ENCODE measurements around the gene GPR17. TPM values are rescaled to one million over a fixed set of nuclear protein-coding genes. Genes with fewer than 3 reads are reported as not detected.

GPR17 gene
- total RNA-seq, 2 donors from 2014 or later, result not detected

DNA sequence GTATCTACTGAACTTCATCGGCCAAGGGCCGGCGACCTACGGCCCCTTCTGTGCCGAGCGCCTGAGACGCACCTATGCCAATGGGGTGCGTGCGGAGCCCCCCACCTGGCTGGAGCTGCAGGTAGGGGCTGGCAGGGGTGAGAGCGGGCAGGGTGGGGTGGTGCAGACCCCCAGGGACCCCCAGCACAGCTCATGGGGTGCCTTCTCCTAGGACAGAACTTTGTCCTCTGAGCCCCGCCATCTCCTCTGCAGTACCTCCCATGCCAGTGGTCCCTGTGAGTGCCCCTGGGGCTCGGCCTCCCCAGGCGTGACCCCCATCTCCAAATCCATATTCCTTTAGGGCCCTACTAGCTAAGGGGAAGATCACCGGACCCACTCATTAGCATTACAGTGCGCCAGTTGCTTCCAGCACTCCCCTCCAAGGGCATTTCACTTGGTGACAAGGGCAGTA, 23.9 kb upstream of the GPR17 start:
- Mint-ChIP-seq H3K27me3 (peaks cover 10 to 12% of the 10 kb centered on the region in 2 donors), H3K36me3 (no peaks in the 10 kb centered on the region), H3K9me3 (no peaks in the 10 kb centered on the region), H3K4me1 (ENCODE audit: low read depth in 2 of 2) (peaks cover 0 to 3% of the 10 kb centered on the region in 2 donors), H3K4me3 (no peak overlapping the region), H3K27ac (no peak overlapping the region)
- ATAC-seq (no peak), DNase-seq (ENCODE audit: low spot score) (peak; percentile 50)

DNA sequence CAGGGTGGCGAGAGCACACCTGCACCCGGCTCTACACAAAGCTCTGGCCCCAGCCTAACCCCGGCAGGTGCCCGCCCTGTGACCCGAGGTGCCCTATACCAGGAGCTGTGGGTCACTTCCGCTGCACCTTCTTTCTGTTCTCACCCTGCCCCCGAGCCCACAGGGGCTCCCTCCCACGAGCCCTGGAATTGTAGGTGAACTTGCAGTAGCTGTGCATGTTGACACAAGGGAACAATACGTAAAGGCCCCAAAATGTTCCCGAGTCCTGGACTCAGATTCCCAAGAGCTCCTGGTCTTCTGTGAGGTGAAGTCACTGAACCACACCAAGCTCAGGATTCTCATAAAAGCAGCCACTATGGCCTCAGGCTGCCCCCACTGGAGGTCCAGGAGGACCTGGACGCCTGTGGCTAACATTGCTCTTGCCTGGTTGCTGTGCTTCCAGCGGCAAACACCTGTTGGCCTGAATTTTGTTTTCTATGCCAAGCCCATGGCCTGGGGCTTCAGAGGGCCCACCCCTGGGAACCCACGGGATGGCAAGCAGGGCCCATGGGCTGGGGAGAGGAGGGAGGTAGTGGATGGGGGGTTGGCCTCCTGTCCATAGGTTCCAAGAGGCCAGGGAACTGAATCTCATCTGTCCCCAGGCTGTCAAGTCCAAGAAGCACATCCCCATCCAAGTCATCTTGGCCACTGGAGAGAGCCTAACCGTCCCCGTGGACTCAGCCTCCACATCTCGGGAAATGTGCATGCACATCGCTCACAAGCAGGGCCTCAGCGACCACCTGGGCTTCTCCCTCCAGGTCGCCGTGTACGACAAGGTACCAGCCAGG, 23.2 kb upstream of the GPR17 start:
- peaks cover 4 to 11% of the 10 kb centered on the region in 2 donors for H3K27me3 Mint-ChIP-seq
- H3K4me1 Mint-ChIP-seq (ENCODE audit: low read depth in 2 of 2), result peaks cover 0 to 3% of the 10 kb centered on the region in 2 donors
- H3K4me3 Mint-ChIP-seq, result no peak overlapping the region
- ATAC-seq, result no peak
- no peaks in the 10 kb centered on the region for H3K9me3 Mint-ChIP-seq
- H3K36me3 Mint-ChIP-seq, result no peaks in the 10 kb centered on the region
- DNase-seq (ENCODE audit: low spot score), result peak; percentile 58
- no peak overlapping the region for H3K27ac Mint-ChIP-seq

DNA sequence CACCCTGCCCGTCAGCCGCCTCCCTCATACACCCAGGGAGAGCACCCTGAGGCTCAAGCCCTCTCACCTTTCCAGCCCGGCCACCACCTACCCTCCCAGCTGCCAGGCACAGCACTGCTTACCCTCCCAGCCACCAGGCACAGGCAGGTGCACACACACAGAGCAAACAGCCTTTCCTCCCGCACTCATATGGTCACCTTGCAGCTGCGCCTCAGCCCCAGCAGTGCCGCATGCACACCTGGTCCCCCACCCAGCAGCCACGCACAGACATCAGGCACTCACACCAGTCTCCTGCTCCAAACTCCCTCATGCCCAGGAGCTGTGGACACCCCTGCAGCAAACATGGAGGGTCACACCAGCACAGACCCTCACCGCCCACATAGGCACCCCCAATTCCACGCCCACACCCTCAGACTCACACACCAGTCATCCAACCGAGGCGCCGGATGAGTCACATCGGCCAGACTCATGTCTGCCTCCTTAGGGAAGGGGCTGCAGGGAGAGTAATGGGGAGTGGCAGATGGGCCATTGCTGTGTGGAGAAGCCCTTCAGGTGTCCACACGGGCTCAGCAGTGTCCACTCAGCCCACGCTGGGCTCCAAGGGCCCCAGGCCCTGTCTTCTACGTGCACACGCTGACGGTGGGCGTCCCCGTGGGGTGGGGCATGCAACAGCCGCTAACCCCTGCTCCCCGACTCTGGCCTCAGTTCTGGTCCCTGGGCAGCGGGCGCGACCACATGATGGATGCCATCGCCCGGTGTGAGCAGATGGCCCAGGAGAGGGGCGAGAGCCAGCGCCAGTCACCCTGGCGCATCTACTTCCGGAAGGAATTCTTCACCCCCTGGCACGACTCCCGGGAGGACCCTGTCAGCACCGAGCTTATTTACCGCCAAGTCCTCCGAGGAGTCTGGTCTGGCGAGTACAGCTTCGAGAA, 22.3 kb upstream of the GPR17 start:
- ATAC-seq (no peak), DNase-seq (ENCODE audit: low spot score) (peak; percentile 60)
- Mint-ChIP-seq H3K4me3 (no peak overlapping the region), H3K4me1 (ENCODE audit: low read depth in 2 of 2) (peaks cover 0 to 3% of the 10 kb centered on the region in 2 donors), H3K27ac (no peak overlapping the region), H3K36me3 (no peaks in the 10 kb centered on the region), H3K27me3 (peaks cover 0 to 7% of the 10 kb centered on the region in 2 donors), H3K9me3 (no peaks in the 10 kb centered on the region)

DNA sequence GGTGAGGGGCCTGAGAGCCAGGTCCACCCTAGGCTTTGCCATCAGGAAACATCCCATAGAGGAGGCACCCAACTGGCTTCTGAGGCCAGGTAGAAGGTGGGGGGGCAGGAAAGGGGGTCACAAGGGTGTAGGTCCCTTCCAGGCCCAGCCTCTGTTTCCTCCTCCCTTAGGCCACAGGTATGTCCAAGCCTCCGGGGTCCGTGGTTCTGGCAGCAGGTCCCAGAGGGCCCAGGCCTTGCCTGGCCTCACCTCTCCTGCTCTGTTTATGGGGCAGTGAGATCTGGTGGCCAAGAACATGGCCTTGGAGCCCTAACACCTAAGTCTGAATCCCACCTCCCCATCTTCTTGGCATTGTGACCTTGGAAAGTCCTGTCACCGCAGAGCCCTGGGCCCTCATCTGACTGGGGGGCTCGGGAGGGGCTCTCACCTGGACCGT, 21.6 kb upstream of the GPR17 start:
- Mint-ChIP-seq H3K27ac (no peak overlapping the region), H3K4me3 (no peak overlapping the region), H3K27me3 (peaks cover 0 to 6% of the 10 kb centered on the region in 2 donors), H3K36me3 (no peaks in the 10 kb centered on the region), H3K9me3 (no peaks in the 10 kb centered on the region), H3K4me1 (ENCODE audit: low read depth in 2 of 2) (peaks cover 0 to 3% of the 10 kb centered on the region in 2 donors)
- DNase-seq (ENCODE audit: low spot score) (peak; percentile 46), ATAC-seq (no peak)

GRCh38 chr2:127624756-127625571, 21.0 kb upstream of the GPR17 start:
- H3K4me1 Mint-ChIP-seq (ENCODE audit: low read depth in 2 of 2), result peaks cover 0 to 3% of the 10 kb centered on the region in 2 donors
- H3K4me3 Mint-ChIP-seq, result no peak overlapping the region
- DNase-seq (ENCODE audit: low spot score) (no peak), ATAC-seq (no peak)
- H3K27me3 Mint-ChIP-seq, result peaks cover 0 to 3% of the 10 kb centered on the region in 2 donors
- H3K27ac Mint-ChIP-seq, result no peak overlapping the region
- no peaks in the 10 kb centered on the region for H3K36me3 Mint-ChIP-seq
- H3K9me3 Mint-ChIP-seq, result no peaks in the 10 kb centered on the region

DNA sequence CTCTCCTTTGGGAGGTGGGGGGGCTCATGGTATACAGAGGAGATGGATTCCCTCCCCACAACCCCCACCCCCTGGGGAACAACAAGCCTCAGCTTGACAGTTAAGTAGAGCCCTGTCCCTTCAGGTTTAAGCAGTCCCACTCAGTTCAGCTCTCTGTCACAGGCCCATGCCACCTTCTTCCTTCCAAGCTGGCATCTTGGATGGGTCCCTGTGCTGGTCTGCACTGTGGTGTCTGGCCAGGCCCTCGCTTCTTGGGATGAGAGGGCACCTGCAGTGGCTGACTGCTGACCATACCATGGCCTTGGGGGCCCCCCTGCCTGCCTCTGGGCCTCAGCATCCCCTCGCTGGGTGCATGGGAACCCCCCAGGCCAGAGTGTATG, 20.4 kb upstream of the GPR17 start:
- Mint-ChIP-seq H3K27me3 (peaks cover 0 to 3% of the 10 kb centered on the region in 2 donors), H3K4me3 (no peak overlapping the region), H3K27ac (no peak overlapping the region), H3K9me3 (no peaks in the 10 kb centered on the region), H3K36me3 (no peaks in the 10 kb centered on the region), H3K4me1 (ENCODE audit: low read depth in 2 of 2) (peaks cover 0 to 3% of the 10 kb centered on the region in 2 donors)
- DNase-seq (ENCODE audit: low spot score) (no peak), ATAC-seq (no peak)

DNA sequence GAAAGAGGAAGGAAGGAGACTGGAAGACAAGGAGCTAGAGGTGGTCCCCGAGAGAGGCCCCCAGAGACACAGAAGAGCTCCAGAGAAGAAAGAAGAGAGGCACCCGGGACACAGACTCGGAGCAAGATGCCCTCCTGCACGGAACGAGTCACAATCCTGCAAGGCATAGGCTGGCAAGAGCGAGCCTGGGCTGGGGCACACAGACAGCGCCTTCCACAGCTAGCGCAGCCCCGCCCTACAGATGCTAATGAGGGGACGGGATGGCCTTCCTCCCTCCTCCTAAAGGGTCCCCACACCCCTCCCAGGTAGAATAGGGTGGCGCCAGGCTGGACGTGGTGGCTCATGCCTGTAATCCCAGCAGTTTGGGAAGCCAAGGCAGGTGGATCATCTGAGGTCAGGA, 19.8 kb upstream of the GPR17 start:
- DNase-seq (ENCODE audit: low spot score) (no peak), ATAC-seq (no peak)
- Mint-ChIP-seq H3K36me3 (no peaks in the 10 kb centered on the region), H3K4me3 (no peak overlapping the region), H3K27me3 (peaks cover 0 to 3% of the 10 kb centered on the region in 2 donors), H3K4me1 (ENCODE audit: low read depth in 2 of 2) (peaks cover 0 to 3% of the 10 kb centered on the region in 2 donors), H3K9me3 (no peaks in the 10 kb centered on the region), H3K27ac (no peak overlapping the region)

- Mint-ChIP-seq H3K4me1 (ENCODE audit: low read depth in 2 of 2) (no peaks in the 10 kb centered on the region), H3K36me3 (no peaks in the 10 kb centered on the region), H3K4me3 (no peak overlapping the region), H3K27me3 (no peaks in the 10 kb centered on the region), H3K9me3 (no peaks in the 10 kb centered on the region), H3K27ac (no peak overlapping the region)
- ATAC-seq (no peak), DNase-seq (ENCODE audit: low spot score) (no peak)
Observed at GRCh38 chr2:127626917-127627739, 18.8 kb upstream of the GPR17 start.

- Mint-ChIP-seq H3K9me3 (no peaks in the 10 kb centered on the region), H3K4me1 (ENCODE audit: low read depth in 2 of 2) (no peaks in the 10 kb centered on the region), H3K27me3 (no peaks in the 10 kb centered on the region), H3K4me3 (no peak overlapping the region), H3K36me3 (no peaks in the 10 kb centered on the region), H3K27ac (no peak overlapping the region)
- ATAC-seq (no peak), DNase-seq (ENCODE audit: low spot score) (no peak)
Observed at GRCh38 chr2:127627740-127628571, 18.0 kb upstream of the GPR17 start.

GRCh38 chr2:127628767-127629614, 17.0 kb upstream of the GPR17 start:
- H3K4me1 Mint-ChIP-seq (ENCODE audit: low read depth in 2 of 2), result no peaks in the 10 kb centered on the region
- H3K27me3 Mint-ChIP-seq, result no peaks in the 10 kb centered on the region
- DNase-seq (ENCODE audit: low spot score) (no peak), ATAC-seq (no peak)
- no peaks in the 10 kb centered on the region for H3K9me3 Mint-ChIP-seq
- H3K4me3 Mint-ChIP-seq, result no peak overlapping the region
- no peaks in the 10 kb centered on the region for H3K36me3 Mint-ChIP-seq
- H3K27ac Mint-ChIP-seq, result no peak overlapping the region

DNA sequence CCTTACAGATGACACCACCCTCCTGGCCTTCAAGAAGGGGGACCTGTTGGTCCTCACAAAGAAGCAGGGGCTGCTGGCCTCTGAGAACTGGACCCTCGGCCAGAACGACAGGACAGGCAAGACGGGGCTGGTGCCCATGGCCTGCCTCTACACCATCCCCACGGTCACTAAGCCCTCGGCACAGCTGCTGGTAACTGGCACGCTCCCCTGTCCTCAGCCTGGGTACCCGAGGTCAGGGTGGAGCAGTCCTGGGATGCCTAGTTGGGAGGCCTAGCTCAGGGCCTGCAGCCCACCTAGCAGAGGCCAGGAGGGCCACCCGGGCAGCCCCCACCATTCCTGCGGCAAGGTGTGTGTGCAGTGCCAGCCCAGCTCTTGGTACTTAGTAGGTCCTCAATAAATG, 16.3 kb upstream of the GPR17 start:
- no peak overlapping the region for H3K27ac Mint-ChIP-seq
- no peak overlapping the region for H3K4me3 Mint-ChIP-seq
- DNase-seq (ENCODE audit: low spot score), result no peak
- no peaks in the 10 kb centered on the region for H3K9me3 Mint-ChIP-seq
- no peaks in the 10 kb centered on the region for H3K27me3 Mint-ChIP-seq
- ATAC-seq, result no peak
- no peaks in the 10 kb centered on the region for H3K4me1 Mint-ChIP-seq (ENCODE audit: low read depth in 2 of 2)
- H3K36me3 Mint-ChIP-seq, result no peaks in the 10 kb centered on the region

Measured in natural killer cell treated with Interleukin-12 subunit alpha and Interleukin-12 subunit beta and Interleukin-15 and Interleukin-18, amount 100 ng/mL, for 72 hours (primary cell).